NCI-H128 (cell line): ENCODE results near the gene MYH7B.

Experiments
- DNase-seq: peaks from one replicate; lab custom pipeline; 2025; ENCODE audit not compliant: unreplicated experiment; lab: John Stamatoyannopoulos, UW

MYH7B gene

DNA sequence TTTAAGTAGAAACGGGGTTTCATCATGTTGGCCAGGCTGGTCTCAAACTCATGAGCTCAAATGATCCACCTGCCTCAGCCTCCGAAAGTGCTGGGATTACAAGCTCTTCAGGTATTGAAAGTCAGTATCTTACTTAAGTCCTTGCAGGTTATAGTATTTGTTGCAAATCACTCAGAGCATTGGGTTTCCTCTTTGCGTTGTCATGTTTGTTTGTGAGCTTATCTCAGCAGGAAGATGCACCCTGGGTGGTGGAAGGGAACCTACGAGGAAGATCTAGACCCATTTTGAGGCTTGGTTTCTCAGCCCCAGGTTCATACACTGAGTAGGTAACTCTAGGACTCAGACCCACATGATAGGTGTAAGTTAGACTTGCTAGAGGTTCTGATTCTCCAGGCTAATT lies 18.6 kb downstream of the MYH7B start:
- no peak for DNase-seq

DNA sequence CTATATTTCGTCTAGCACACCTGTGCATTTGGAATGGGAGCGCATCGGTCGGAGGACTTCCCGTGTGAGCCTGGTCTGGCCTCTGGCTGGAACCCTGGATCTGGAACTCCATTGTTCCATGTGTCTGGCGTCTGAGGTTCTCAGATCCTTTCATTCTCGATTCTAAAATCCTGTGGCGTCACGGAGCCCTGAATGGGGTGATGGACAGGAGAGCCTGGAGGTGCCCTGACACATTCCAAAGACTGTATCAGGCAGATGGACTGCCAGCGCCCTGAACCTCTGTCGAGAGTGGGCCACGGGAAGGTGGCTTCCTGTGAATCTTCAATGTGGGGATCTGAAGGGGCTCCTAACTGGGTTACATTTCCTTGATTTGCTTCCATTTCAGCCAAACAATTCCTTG lies 20.6 kb downstream of the MYH7B start:
- no peak for DNase-seq

DNA sequence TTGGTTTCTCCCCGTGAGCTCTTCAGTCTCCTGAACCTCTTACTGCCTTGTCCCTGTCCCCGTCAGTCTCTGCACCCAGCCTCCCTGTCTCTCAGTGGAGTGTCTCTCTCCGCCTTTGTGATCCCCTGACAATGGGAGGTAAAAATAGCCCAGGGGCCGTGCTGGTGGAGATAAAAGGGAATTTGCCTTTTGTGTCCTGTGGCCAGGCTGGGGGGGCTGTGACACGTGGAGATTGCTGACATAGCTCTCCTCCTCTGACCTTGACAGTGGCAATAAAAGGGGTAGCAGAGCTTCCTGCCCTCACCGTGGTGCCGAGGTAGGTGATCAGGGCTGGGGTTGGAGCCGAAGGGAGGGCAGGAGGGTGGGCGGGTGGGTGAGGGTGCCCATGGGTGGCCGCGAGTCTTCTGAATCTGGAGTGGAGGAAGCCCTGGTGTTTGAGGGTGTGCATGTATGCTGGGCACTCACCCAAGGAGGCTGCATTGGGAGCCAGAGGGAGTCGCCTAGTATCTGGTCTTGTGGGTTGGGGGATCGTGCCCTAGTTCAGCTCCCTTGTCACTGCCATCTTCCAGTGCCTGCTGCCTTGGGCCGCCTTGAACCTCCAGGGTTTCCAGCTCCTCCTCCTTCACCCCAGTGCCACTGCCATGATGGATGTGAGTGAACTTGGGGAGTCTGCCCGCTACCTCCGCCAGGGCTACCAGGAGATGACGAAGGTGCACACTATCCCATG lies 21.9 kb downstream of the MYH7B start:
- no peak for DNase-seq

DNA sequence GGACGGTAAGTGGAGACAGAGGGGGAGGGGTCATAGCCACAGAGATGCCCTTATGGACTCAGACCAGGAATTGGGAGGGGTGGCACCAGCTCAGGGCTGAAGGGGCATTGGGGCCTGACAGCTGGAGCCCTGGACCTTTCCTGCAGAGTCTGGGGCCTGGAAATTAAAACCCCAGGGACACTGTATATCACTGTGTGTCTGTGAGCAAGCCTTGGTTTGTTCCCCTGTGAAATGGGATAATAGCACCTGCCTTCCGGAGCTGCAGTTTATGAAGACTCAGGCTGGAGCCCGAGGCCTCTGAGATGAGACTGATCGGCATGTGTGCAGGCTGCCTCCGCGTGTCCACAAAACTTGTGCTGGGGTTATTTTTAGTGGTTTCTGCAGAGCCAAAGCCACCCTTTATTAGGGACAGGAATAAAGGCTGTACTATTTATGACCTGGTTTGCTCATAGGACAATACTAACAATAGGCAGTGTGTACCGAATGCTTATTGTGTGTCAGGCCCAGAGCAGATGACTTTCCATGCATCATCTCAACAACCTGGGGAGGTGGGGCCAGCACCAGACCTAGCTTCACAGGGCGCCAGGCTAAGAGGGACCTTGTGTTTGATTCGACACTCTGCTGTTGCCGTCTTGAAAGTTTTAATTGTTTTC lies 22.6 kb downstream of the MYH7B start:
- no peak for DNase-seq

DNA sequence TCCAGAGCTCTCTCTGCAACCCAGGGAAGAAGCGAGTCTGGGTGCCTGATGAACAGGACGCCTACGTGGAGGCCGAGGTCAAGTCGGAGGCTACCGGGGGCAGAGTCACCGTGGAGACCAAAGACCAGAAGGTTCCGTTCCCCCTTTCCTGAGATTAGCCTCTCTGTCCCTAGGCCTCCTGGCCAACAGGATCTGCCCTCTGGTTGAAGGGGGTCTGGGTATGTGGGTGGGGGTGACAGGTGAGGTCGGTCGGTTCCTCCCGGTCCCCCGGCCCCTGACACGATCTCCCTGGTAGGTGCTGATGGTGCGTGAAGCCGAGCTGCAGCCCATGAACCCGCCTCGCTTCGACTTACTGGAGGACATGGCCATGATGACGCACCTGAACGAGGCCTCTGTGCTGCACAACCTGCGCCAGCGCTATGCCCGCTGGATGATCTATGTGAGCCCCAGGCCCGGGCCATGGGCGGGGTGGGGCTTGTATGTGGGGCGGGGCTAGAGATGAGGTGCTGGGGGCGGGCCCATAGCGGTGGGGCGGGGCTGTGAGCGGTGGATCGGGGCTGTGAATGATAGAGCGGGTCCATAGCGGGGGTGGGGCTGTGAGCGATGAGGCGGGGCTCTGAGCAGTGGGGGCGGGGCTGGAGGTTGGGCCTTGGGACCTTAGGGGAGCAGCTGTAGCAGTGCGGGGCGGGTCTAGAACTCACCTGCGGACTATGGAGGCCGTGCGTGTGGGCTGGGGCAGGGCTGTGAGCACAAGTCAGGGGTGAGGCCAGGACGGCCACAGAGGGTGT lies 23.9 kb downstream of the MYH7B start:
- no peak for DNase-seq

DNA sequence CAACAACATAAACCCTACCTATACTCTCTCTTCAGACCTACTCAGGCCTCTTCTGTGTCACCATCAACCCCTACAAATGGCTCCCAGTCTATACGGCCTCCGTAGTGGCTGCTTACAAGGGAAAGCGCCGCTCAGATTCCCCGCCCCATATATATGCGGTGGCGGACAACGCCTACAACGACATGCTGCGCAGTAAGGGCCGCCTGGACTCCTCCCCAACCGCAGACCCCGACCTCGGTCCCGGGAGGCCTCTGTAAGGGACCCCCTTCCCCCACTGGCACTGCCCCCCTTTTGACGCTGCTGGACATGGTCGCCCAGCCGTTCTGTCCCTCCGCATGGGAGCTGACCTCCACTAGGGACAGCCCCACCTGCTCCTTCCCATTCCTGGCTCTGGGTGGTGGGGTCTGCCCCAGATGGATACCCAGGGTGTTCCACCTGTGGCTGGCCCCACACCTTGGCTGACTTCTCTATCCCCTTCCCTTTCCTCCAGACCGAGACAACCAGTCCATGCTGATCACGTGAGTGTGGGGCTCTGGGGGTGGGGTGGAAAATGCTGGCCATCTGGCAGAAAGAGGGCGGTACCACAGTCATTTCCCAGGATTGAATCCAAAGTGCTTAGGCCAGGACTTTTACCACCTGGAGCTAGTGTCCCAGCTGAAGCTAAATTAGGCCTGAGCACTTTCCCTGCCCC lies 25.0 kb downstream of the MYH7B start:
- DNase-seq: no peak

DNA sequence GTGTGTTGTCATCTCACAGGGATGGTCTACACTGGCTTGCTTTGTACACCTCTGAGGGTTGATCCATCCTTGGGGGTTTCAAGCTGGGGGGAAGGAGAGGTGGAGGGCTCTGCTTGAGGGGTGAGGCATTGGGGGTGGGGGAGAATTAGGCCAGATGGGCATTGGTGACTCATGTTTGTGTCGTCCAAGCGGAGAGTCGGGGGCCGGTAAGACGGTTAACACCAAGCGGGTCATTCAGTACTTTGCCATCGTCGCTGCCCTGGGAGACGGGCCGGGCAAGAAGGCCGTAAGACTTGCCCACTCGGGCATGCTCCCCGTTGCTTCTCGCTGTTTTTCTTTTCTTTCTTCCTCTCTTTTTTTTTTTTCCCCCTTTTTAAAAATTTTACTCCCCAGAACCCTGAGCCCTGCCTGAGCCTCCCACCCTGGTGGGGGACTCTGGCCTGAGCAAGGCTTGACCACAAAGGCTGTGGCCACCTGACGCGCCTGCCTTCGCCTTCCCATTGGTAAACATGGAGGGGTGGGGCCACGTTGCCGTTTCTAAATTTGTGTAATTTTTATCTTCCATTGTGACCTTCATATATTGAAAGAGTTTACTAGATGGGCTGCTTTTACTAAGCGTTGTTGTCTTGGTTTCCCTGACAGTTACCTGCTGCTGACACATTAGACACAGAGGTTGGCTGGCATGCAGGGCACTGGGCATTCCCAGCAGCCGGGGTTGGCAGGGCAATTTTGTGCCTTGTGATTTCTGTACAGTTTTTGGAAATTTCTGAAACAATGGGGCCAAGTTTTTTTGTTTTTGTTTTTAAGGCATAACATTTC lies 26.8 kb downstream of the MYH7B start:
- DNase-seq: no peak

DNA sequence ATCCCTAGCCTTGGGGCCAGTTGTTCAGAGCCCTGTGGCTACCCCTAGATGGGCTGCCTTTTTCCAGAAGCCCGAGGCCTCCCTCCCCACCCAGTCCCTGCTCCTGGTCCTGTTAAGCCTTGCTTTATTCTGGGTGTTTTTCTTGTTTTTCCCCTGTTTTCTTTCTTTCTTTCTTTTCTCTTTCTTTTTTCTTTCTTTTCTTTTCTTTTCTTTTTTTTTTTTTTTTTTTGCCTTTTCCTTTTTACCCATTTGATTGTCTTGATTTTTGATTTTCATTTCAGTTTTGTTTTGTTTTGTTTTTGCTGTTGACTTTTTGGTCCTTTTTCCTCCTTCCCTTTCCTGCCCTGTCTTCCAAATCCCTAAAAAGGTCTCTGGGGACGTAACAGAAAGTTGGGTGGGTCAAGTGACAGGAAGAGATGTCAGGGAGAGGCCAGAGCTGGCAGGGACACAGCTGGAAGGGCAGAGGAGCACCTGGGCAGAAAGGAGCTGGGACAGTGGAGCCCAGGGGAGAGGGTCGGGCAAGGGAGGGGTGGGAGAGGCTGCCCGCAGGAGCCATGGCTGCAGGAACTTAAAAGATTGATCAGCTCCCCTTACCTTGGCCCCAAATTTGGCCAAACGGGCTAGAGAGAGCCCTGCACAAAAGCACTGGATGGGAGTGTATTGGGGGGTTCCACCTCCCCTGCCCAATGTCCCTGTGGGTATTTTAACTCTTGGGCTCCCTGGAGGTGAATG lies 27.6 kb downstream of the MYH7B start:
- DNase-seq: no peak

DNA sequence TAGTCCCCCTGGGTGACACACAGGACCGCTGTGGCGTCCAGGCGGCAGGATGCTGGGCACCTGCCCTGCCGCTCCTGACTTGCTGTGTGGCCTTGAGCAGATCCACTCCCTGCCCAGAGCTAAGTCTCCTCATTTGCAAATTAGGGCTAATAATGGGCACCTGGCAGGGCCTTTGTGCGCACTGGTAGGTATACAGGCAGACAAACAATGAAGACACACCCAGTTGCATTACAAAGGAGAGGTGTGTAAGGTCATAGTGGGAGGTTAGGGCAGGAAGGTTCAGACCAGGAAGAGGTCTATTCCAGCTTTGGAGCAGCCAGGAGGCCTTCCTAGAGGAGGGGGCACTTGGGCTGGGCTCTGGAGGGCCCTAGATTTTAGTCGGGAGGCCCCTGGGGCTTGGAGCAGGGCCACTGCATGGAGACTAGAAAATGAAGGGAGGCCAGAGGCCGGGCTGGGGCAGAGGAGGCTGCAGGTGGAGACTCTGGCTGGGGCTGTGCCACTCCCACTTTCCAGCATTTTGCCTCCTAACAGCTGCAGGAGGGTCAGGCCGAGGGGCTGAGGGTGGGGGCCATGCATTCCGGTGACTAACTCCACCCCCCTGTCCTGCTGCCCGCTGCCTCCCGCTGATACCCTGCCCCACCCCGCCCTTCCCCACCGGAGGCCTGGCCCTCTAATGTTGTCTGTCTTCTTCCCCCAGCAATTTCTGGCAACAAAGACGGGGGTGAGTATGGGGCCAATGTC lies 28.5 kb downstream of the MYH7B start:
- DNase-seq: no peak

DNA sequence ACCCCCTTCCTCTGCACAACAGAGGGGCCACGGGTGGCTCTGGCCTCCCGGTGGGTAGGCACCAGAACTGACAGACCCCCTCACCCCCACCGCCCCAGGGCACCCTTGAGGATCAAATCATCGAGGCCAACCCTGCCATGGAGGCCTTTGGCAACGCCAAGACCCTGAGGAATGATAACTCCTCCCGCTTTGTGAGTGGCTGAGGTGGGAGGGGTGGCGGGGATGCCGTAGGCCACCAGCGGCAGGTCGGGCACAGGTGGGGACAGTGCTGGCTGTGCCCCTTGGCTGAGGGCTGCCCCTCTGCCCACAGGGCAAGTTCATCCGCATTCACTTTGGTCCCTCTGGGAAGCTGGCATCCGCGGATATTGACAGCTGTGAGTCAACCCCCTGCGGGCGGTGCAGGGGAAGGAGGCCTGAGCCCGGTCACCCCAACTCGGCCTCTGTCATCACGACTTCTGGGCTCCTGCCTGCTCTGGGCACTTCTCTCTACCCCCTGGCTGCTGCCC lies 29.1 kb downstream of the MYH7B start:
- DNase-seq: no peak

DNA sequence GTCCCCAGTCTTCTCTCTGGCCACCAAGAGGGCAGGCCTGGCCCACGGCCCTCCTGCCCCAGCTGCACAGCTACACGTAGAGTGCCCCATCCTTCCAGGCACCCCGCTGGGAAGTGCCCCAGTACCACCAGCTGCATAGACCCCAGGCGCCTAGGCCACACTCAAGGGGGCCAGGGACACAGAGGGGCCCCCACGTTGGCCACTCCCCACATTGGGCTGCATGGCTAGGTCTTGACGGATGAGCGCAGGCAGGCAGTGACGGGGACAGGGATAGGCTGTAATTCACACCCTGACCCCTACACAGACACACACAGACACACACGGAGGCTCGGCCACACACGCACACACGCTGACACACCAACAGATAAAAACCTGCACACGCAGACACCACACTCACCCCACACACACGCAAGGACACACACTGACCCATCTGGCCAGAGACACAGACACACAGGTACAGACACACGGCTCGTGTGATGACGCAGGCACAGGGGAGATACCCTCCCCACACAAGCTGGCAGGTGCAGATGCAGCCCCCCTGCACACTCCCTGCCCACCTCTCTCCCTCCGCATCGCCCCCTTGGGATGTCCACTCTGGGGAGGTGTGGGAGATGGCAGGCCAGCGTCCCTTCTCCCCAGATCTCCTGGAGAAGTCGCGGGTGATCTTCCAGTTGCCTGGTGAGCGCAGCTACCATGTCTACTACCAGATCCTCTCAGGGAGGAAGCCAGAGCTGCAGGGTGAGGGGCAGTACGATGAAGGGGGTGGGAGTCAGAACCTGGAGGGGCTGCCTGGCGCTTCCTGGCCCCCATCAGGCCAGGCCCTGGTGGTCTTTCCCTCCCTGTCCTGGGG lies 30.0 kb downstream of the MYH7B start:
- no peak for DNase-seq

DNA sequence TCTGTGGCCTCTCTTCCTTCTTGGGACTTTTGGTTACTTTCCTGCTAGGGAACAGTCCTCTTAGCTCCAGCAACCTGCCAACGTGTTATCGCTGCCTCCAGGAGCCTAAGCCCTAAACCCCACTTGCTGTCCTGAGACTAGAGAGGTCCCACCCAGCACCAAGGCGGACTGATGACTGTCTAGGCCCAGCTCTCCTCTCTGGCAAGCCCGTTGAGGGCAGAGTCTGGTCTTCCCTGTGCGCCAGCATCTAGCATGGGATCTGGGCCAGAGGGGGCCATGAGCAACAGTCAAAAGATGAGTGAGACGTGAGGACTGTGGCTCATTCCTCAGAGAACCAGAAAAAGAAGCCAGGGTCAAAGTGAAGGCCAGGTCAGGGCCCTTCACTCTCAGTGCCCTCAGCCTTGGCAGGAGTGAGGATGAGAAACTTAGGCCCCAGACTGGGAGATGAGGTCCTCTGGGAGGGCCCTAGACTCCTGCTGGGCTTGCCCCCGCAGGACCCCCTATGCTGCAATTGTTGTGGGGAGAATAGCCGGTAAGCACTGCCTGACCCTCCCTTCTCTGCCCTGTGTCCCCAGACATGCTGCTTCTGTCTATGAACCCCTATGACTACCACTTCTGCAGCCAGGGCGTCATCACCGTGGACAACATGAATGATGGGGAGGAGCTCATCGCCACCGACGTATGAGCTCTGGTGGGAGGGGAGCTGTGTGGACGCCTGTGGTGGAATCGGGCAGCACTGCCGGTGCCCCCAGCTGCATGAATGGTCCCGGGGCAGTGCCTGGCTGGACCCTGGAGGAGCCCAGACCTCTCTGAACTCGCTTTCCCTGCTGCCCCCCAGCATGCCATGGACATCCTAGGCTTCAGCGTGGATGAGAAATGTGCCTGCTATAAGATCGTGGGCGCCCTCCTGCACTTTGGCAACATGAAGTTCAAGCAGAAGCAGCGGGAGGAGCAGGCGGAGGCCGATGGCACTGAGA lies 30.9 kb downstream of the MYH7B start:
- DNase-seq: no peak

DNA sequence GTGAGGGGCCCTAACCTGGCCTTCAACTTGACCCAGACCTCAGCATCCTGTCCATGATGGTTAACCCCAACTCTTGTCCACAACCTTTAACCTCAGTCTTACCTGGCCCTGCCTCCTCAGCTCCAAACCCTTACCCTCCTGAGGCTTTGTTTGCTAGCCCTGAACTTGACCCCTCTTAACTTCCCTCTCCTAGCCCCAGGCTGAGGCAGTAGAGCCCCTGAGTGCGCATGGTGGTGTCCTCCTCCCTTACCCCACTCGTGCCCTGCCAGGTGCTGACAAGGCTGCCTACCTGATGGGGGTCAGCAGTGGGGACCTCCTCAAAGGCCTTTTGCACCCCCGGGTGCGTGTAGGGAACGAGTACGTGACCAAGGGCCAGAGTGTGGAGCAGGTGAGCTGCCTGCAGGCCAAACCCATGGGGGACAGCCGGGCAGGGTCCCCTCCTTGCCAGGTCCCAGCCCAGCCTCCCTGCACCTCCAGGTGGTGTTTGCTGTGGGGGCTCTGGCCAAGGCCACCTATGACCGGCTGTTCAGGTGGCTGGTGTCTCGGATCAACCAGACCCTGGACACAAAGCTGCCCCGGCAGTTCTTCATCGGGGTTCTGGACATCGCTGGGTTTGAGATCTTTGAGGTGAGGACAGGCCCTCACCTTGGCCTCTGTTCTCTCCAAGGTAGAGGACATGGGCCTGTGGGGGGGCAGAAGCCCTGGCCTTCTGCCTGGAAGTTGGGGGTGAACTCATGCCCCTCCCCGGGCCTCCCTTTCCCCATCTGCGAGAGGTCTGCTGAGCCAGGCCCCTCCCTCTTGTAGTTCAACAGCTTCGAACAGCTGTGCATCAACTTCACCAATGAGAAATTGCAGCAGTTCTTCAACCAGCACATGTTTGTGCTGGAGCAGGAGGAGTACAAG lies 31.9 kb downstream of the MYH7B start:
- no peak for DNase-seq

DNA sequence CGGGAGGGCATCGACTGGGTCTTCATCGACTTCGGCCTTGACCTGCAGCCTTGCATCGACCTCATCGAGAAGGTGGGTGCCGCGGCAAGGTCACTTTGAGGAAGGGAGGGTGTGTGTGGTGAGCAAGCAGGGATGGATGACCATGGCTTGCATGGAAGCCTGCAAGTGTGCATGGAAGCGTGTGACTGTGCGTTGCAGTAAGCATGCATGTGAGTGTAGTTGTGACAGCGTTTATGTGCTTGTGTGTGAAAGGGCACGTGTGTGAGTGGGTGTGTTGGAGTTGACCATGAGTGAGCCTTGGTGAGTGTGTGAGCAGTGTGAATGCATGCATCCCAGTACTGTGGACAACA lies 32.5 kb downstream of the MYH7B start:
- no peak for DNase-seq

DNA sequence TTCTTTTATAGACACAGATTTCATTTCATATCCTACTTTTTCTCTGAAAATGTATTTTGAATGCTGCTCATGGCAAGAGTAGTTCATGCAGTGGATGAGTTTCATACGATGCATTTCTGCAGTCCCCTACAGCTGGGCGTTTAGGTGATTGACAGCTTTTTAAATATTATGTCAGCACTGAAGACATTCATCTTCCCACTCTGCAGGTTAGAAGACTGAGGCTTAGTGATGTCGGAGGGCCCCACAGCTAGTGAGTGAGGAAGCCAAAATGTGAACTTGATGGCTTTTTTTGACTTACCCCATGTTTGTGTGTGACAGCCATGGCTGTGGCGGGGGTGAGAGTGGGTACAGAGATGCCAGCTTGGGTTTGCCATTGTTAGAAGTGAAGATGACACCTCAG lies 33.5 kb downstream of the MYH7B start:
- no peak for DNase-seq

DNA sequence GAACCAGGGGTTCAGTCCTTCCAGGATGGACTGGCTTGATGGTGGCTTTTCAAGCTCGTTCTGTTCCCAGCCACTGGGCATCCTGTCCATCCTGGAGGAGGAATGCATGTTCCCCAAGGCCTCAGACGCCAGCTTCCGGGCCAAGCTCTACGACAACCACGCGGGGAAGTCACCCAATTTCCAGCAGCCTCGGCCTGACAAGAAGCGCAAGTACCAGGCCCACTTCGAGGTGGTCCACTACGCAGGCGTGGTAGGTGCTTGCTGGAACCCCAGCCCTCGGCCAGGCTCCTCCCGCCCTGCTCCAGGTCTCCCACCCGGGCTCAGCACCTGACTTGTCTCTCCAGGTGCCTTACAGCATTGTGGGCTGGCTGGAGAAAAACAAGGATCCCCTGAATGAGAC lies 34.0 kb downstream of the MYH7B start:
- DNase-seq: no peak
